Body of pancreas (tissue), 4 donors: ENCODE measurements around the gene QRFP. TPM values are rescaled to one million over a fixed set of nuclear protein-coding genes. Genes with fewer than 3 reads are reported as not detected.

ENCODE experiments used
- ATAC-seq: fragments of 150-250 bp; one replicate; pipeline ENCODE4 v1.9.1; 2016
- DNase-seq, 4 donors: peaks; one replicate each; pipeline ENCODE4 v3.0.0-alpha.2; 2019
- H3K27ac ChIP-seq, 4 donors: fragments of 200-600 bp; sonication (generic); 1 replicate in 3 of 4; 2 replicates in 1 of 4; pipeline versions ENCODE4 v1.5.1 to v1.6.1; 2016 to 2019; ENCODE audit warnings: mild to moderate bottlenecking in 1 of 4, mixed read lengths in 1 of 4, moderate library complexity in 1 of 4
- H3K27me3 ChIP-seq, 2 donors: fragments of 200-600 bp; sonication (generic); one replicate each; pipeline ENCODE4 v1.6.0; 2016; ENCODE audit warnings: mild to moderate bottlenecking in 1 of 2
- H3K36me3 ChIP-seq, 2 donors: fragments of 200-600 bp; sonication (generic); replicated peaks in 1 of 2; 2 replicates each; pipeline ENCODE4 v1.5.1; 2016; ENCODE audit warnings: low read depth in 2 of 2; ENCODE audit not compliant: insufficient read depth in 1 of 2
- H3K4me1 ChIP-seq: fragments of 200-600 bp; sonication (generic); one replicate; pipeline ENCODE4 v1.6.0; 2016
- H3K4me3 ChIP-seq, 2 donors: fragments of 200-600 bp; sonication (generic); 1 replicate in 1 of 2; 2 replicates in 1 of 2; pipeline ENCODE4 v1.5.1; 2016 to 2019
- H3K9me3 ChIP-seq, 3 donors: fragments of 200-600 bp; sonication (generic); 1 replicate in 2 of 3; 2 replicates in 1 of 3; pipeline ENCODE4 v1.5.1; 2016
- POLR2A ChIP-seq, 3 donors: fragments of 450-650 bp; IDR thresholded peaks; one replicate each; pipeline ENCODE4 v1.6.1; 2016; ENCODE audit warnings: antibody characterized with exemption in 3 of 3, mild to moderate bottlenecking in 2 of 3
- WGBS, 2 donors: methylation state at CpG; one replicate each; pipeline ENCODE4 v1.1.5; 2017; 5-methylcytosine and 5-hydroxymethylcytosine counted together
- intact Hi-C: fragments of 100-400 bp; cut with DNase I; formaldehyde crosslinking; loops from one replicate; pipeline ENCODE4 v1.15.1; 2023
- total RNA-seq, 2 donors: library from RNA; depleted of rRNA; stranded (reverse); fragments of >200 nt; gene quantifications; one replicate each; pipeline ENCODE4 v1.1.0, GENCODE V29; 2016
- TF ChIP-seq, protein P1 (sequence below), 7 experiments: fragments of 450-650 bp in 4 of 7; fragments of 200-600 bp in 3 of 7; sonication (generic) in 3 of 7; IDR thresholded peaks; one replicate each; pipeline ENCODE4 v1.5.1; 2016 to 2019; ENCODE audit warnings: antibody characterized with exemption in 7 of 7

Gene QRFP
- total RNA-seq, 2 donors from 2014 or later = not detected

GRCh38 chr9:130901498-130902203, 5.0 kb upstream of the QRFP start:
- no peaks in the 10 kb centered on the region for H3K27me3 ChIP-seq
- no peak overlapping the region for H3K27ac ChIP-seq
- DNase-seq (no peak), ATAC-seq (no peak)
- H3K9me3 ChIP-seq = no peaks in the 10 kb centered on the region
- H3K36me3 ChIP-seq = no peaks in the 10 kb centered on the region
- TF ChIP-seq, protein P1, sequence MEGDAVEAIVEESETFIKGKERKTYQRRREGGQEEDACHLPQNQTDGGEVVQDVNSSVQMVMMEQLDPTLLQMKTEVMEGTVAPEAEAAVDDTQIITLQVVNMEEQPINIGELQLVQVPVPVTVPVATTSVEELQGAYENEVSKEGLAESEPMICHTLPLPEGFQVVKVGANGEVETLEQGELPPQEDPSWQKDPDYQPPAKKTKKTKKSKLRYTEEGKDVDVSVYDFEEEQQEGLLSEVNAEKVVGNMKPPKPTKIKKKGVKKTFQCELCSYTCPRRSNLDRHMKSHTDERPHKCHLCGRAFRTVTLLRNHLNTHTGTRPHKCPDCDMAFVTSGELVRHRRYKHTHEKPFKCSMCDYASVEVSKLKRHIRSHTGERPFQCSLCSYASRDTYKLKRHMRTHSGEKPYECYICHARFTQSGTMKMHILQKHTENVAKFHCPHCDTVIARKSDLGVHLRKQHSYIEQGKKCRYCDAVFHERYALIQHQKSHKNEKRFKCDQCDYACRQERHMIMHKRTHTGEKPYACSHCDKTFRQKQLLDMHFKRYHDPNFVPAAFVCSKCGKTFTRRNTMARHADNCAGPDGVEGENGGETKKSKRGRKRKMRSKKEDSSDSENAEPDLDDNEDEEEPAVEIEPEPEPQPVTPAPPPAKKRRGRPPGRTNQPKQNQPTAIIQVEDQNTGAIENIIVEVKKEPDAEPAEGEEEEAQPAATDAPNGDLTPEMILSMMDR (IDR thresholded peaks at IDR 0.05) = no peak
- TF ChIP-seq POLR2A (IDR thresholded peaks at IDR 0.05) = no peak
- 37 to 71% methylated on average over 5 to 17 of the region's 17 CpGs for WGBS, 2 donors
- no peak overlapping the region for H3K4me3 ChIP-seq
- peaks cover 5% of the 10 kb centered on the region for H3K4me1 ChIP-seq
- intact Hi-C loops = no loop called here

DNA sequence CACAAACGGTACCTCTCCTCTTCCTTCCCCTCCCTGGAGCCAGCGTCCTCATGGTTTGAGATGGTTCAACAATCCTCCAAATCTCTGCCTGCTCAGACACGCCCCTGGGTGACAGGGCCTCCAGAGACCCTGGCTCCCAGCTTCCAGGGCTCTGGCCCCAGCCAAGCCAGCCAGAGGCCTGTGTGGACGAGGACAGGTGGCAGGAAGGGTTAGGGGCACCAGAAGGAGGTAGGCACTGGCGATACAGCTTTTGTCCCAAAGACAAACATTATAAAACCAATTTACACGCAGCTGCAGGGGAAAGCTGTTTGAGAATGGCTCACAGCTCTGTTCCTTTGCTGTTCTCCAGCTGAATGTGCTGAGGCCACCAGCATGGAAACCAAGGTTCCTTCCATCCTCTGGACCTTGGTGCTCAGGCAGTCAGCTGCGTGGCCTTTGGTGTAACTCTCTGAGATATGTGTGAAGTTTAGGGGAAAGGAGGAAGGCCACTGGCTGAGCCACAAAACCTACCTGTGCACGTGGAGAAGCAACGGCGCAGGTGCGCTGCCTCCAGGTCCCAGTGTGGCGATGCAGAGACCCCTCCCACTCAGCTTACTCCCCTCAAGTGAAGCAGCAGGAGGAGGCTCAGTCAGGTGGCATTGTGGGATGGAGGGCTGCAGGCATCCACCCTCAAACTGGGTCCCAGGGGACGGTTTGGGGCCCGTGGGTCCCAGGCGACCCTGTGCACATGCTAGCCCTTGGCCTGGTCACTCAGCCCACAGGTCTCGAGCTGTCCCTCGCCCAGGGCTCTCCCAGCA, 4.3 kb upstream of the QRFP start:
- no peak for ATAC-seq
- no peak for DNase-seq
- H3K4me1 ChIP-seq = peaks cover 5% of the 10 kb centered on the region
- no peak overlapping the region for H3K4me3 ChIP-seq
- H3K9me3 ChIP-seq = no peaks in the 10 kb centered on the region
- no peak overlapping the region for H3K27ac ChIP-seq
- no peaks in the 10 kb centered on the region for H3K36me3 ChIP-seq
- intact Hi-C loops = no loop called here
- 62 to 67% methylated on average over 10 to 17 of the region's 17 CpGs for WGBS, 2 donors
- TF ChIP-seq, protein P1 (IDR thresholded peaks at IDR 0.05) = no peak
- TF ChIP-seq POLR2A (IDR thresholded peaks at IDR 0.05) = no peak
- H3K27me3 ChIP-seq = no peaks in the 10 kb centered on the region

- TF ChIP-seq, protein P1 (IDR thresholded peaks at IDR 0.05) = no peak
- no peak for TF ChIP-seq POLR2A (IDR thresholded peaks at IDR 0.05)
- DNase-seq (peak in 1 of 4 donors; percentile 55), ATAC-seq (no peak)
- intact Hi-C loops = no loop called here
- H3K9me3 ChIP-seq = no peaks in the 10 kb centered on the region
- no peak overlapping the region for H3K4me3 ChIP-seq
- H3K36me3 ChIP-seq = no peaks in the 10 kb centered on the region
- no peaks in the 10 kb centered on the region for H3K27me3 ChIP-seq
- no peak overlapping the region for H3K27ac ChIP-seq
- 31 to 43% methylated on average over 20 to 24 of the region's 25 CpGs for WGBS, 2 donors
- H3K4me1 ChIP-seq = peaks cover 5% of the 10 kb centered on the region
Measured at GRCh38 chr9:130899051-130899748, 2.6 kb upstream of the QRFP start.

DNA sequence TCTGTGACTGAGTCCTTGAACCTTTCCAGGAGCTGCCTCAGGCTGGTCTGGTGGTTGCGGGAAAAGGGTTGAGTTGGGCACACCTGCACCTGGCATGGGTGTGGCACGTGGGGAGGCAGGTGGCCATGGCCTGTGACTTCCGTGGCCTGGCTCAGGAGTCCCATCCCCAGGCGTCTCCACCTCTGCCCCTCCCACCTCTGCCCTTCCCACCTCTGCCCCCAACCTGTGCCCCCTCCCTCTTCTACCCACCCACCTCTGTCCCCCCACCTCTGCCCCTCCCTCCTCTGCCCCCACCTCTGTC, 1.9 kb upstream of the QRFP start:
- no peaks in the 10 kb centered on the region for H3K27me3 ChIP-seq
- 8 to 20% methylated on average over 4 of the region's 4 CpGs for WGBS, 2 donors
- peak overlapping the region in 1 of 4 donors; percentile 45 for H3K27ac ChIP-seq
- TF ChIP-seq POLR2A (IDR thresholded peaks at IDR 0.05) = no peak
- TF ChIP-seq, protein P1 (IDR thresholded peaks at IDR 0.05) = no peak
- no peak for ATAC-seq
- H3K9me3 ChIP-seq = no peaks in the 10 kb centered on the region
- no peaks in the 10 kb centered on the region for H3K36me3 ChIP-seq
- H3K4me1 ChIP-seq = peaks cover 5% of the 10 kb centered on the region
- peak in 2 of 4 donors; percentile 34 to 71 for DNase-seq
- intact Hi-C loops = no loop called here
- no peak overlapping the region for H3K4me3 ChIP-seq
